Left lung (tissue), 10 donors: ENCODE measurements around the gene STRIT1. TPM values are rescaled to one million over a fixed set of nuclear protein-coding genes. Genes with fewer than 3 reads are reported as not detected.

ENCODE experiments used
- ATAC-seq: fragments of 200-7000 bp; cut with Tn5 transposase; one replicate; pipeline ENCODE4 v1.9.1; 2020; ENCODE audit warnings: moderate library complexity
- DNase-seq, 4 donors: peaks; one replicate each; pipeline ENCODE4 v3.0.0-alpha.2; 2013 to 2020
- H3K27ac ChIP-seq, 2 donors: fragments of 200-600 bp; sonication (generic) in 1 of 2; one replicate each; pipeline versions ENCODE4 v1.5.0 to v1.8.0; 2020 to 2021
- H3K27me3 ChIP-seq, 2 donors: fragments of 200-600 bp; sonication (generic) in 1 of 2; one replicate each; pipeline versions ENCODE4 v1.5.0 to v1.8.0; 2020 to 2021
- H3K36me3 ChIP-seq, 2 donors: fragments of 200-600 bp; sonication (generic) in 1 of 2; one replicate each; pipeline versions ENCODE4 v1.5.0 to v1.8.0; 2020 to 2021
- H3K4me1 ChIP-seq, 2 donors: fragments of 200-600 bp; one replicate each; pipeline ENCODE4 v1.8.0; 2021
- H3K4me3 ChIP-seq, 2 donors: fragments of 200-600 bp; sonication (generic) in 1 of 2; one replicate each; pipeline versions ENCODE4 v1.5.0 to v1.8.0; 2020 to 2021; ENCODE audit warnings: mild to moderate bottlenecking in 1 of 2
- H3K9me3 ChIP-seq, 2 donors: fragments of 200-600 bp; sonication (generic) in 1 of 2; one replicate each; pipeline versions ENCODE4 v1.5.0 to v1.8.0; 2020 to 2021
- intact Hi-C, 2 donors: fragments of 100-400 bp; cut with DNase I; formaldehyde crosslinking; loops; one replicate each; pipeline versions ENCODE4 v1.11.2 to v1.14.2; 2022
- polyA plus RNA-seq, 6 donors: library from polyadenylated mRNA; unstranded; fragments of 120-200 nt; gene quantifications; one replicate each; pipeline ENCODE4 v1.2.1, GENCODE V29; 2013; ENCODE audit not compliant: insufficient read length in 6 of 6
- total RNA-seq, 2 donors: library from RNA; stranded (reverse); fragmentation: NEBNext Ultra II Directional; extraction: Animal tissue kit (Norgen Biotek cat#: 25700); gene quantifications; one replicate each; pipeline ENCODE4 v1.2.1, GENCODE V29; 2021
- TF ChIP-seq, protein P1 (sequence below), 2 donors: fragments of 200-600 bp; sonication (generic) in 1 of 2; IDR thresholded peaks; one replicate each; pipeline versions ENCODE4 v1.5.0 to v1.8.0; 2021; ENCODE audit warnings: antibody characterized with exemption in 2 of 2
- donor health status: DM: no; HTN: yes; CAD: no.
- donor health status: DM: no; HTN: no; CAD: no.

Gene STRIT1
- total and polyA plus RNA-seq, 8 donors, result 0.17 to 0.24 (median 0.20) TPM; not detected in 5

DNA sequence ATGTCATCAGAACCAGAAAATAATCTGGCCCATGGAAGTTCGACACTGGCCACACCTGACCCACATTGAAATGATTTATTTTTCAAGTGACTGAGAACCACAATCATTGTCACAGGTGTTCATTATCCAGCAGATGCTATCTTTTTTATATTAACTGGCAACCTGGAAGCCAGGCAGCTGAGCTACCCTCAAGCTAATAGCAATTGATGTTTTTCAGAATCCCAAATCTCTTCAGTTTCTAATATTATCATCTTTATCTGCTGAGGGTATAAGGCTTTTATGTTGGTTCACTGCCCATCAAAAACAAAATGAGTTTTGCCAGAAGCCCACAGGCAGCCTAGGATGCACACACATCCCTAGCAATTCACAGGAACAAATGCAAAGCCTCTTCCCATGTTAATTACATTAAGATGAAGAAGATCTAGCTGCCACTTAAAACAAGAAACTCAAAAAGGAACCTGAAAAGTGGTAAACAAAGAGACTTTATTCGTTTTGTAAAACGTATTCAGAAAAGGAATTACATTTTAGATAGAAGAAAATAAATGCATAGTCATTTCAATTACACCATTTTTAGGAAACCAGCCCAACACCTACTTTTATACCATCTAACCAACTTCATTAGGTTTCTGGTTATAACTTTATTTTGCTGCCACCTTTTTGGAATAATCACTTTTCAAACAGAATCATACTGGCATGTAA, 40.9 kb upstream of the STRIT1 start:
- no peaks in the 10 kb centered on the region for H3K4me1 ChIP-seq
- intact Hi-C loops, result no loop called here
- ATAC-seq, result no peak
- no peaks in the 10 kb centered on the region for H3K36me3 ChIP-seq
- TF ChIP-seq, protein P1, sequence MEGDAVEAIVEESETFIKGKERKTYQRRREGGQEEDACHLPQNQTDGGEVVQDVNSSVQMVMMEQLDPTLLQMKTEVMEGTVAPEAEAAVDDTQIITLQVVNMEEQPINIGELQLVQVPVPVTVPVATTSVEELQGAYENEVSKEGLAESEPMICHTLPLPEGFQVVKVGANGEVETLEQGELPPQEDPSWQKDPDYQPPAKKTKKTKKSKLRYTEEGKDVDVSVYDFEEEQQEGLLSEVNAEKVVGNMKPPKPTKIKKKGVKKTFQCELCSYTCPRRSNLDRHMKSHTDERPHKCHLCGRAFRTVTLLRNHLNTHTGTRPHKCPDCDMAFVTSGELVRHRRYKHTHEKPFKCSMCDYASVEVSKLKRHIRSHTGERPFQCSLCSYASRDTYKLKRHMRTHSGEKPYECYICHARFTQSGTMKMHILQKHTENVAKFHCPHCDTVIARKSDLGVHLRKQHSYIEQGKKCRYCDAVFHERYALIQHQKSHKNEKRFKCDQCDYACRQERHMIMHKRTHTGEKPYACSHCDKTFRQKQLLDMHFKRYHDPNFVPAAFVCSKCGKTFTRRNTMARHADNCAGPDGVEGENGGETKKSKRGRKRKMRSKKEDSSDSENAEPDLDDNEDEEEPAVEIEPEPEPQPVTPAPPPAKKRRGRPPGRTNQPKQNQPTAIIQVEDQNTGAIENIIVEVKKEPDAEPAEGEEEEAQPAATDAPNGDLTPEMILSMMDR (IDR thresholded peaks at IDR 0.05), result no peak
- H3K4me3 ChIP-seq, result no peak overlapping the region
- no peaks in the 10 kb centered on the region for H3K27me3 ChIP-seq
- no peak overlapping the region for H3K27ac ChIP-seq
- no peak for DNase-seq
- no peaks in the 10 kb centered on the region for H3K9me3 ChIP-seq

DNA sequence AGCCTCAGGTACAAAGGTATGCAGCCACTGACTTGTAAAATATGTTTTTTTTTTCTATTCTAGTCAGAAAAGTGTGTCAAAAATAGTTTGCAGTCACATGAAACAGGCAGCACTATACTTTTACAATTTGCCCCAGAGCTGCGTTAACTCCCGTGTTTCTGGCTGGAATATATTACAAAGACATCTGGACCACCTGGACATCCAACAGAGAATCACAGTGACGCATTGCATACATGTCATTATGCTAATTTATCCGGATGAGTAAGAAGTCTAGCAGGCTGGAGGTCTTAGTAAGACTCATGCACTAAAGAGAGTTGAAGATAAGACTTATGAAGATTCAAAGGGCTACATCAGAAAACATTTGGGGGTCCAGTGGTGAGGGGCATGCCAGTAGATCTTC, 39.2 kb upstream of the STRIT1 start:
- H3K4me1 ChIP-seq, result no peaks in the 10 kb centered on the region
- no peaks in the 10 kb centered on the region for H3K36me3 ChIP-seq
- H3K9me3 ChIP-seq, result no peaks in the 10 kb centered on the region
- no peaks in the 10 kb centered on the region for H3K27me3 ChIP-seq
- intact Hi-C loops, result no loop called here
- DNase-seq (no peak), ATAC-seq (no peak)
- H3K4me3 ChIP-seq, result no peak overlapping the region
- no peak overlapping the region for H3K27ac ChIP-seq
- TF ChIP-seq, protein P1 (IDR thresholded peaks at IDR 0.05), result no peak

DNA sequence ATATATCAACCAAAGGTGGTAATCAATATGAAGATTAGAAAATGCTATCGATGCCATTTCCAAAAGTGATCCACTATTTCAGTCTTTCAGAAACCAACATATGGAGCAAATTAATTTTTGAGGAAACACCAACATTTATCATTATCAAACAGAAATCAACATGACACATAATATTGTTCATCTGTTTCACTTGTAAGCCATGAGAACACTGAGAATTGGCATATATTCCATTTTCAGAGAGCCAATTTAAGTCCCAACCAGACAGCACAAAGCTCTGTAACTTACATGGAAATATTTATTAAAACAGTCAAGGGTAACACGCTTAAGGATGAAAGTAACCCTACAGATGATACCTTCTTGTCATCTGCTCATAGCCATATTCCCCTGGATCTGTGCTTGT, 37.6 kb upstream of the STRIT1 start:
- intact Hi-C loops, result no loop called here
- TF ChIP-seq, protein P1 (IDR thresholded peaks at IDR 0.05), result no peak
- Histone ChIP-seq H3K9me3 (no peaks in the 10 kb centered on the region), H3K36me3 (no peaks in the 10 kb centered on the region), H3K4me3 (no peak overlapping the region), H3K4me1 (no peaks in the 10 kb centered on the region), H3K27me3 (no peaks in the 10 kb centered on the region), H3K27ac (no peak overlapping the region)
- DNase-seq (no peak), ATAC-seq (no peak)

DNA sequence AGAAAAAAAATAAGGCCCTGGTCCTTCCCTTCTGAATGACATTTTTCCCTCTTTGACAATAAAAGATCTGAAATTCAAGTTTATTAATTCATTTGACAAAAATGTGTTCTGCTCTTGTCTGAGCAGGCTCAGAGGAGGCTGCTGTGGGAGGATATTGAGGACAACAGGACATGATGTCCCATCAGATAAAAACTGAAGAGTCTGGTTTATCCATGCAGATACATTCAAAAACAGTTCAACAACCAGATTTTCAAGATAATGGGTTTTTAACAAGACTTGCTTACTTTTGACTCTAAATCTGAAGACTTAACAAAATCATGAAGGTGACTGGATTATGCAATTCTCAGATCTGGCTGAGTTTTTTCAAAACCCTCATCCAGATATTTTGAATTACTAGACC, 36.9 kb upstream of the STRIT1 start:
- no peak for DNase-seq

DNA sequence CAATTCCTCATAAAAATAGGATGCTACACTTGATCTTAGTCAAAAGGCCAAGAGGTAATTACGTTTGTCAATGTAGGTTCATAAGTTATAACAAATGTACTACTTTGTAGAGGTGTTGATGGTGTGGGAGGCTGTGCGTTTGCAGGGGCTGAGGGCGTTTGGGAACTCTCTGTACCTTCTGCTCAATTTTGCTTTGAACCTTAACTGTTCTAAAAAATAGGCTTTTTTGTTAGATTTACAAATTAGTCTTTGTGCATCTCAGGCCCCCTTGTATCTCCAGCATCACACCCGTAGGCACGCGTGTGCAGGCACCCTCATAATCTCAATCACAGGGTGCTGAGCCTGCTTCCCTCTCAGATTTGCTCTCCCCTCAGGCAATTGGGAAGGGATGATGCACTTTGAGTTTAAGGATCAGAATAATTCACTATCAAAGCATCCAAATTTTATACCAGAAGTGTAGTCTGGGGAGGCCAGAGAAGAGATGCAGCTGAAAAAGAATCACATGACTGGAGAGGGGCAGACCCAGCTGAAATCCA, 36.1 kb upstream of the STRIT1 start:
- no peaks in the 10 kb centered on the region for H3K4me1 ChIP-seq
- no peak for ATAC-seq
- no peak overlapping the region for H3K4me3 ChIP-seq
- no peak for DNase-seq
- no peaks in the 10 kb centered on the region for H3K27me3 ChIP-seq
- H3K9me3 ChIP-seq, result no peaks in the 10 kb centered on the region
- H3K36me3 ChIP-seq, result no peaks in the 10 kb centered on the region
- TF ChIP-seq, protein P1 (IDR thresholded peaks at IDR 0.05), result no peak
- no peak overlapping the region for H3K27ac ChIP-seq
- intact Hi-C loops, result no loop called here

More for the DNA sequence above, 36.9 kb upstream of the STRIT1 start:
- no peak overlapping the region for H3K4me3 ChIP-seq
- no peaks in the 10 kb centered on the region for H3K4me1 ChIP-seq
- intact Hi-C loops, result no loop called here
- H3K36me3 ChIP-seq, result no peaks in the 10 kb centered on the region
- no peak overlapping the region for H3K27ac ChIP-seq
- ATAC-seq, result no peak
- TF ChIP-seq, protein P1 (IDR thresholded peaks at IDR 0.05), result no peak
- H3K9me3 ChIP-seq, result no peaks in the 10 kb centered on the region
- H3K27me3 ChIP-seq, result no peaks in the 10 kb centered on the region
